Measurements from ENCODE around the gene IL1A.

The IL1A gene

GRCh38 chr2:112757265-112757664, 27.0 kb downstream of the IL1A start:
- no peak for DNase-seq

- no peak for DNase-seq
Observed at GRCh38 chr2:112756207-112756606, 28.1 kb downstream of the IL1A start.

DNA sequence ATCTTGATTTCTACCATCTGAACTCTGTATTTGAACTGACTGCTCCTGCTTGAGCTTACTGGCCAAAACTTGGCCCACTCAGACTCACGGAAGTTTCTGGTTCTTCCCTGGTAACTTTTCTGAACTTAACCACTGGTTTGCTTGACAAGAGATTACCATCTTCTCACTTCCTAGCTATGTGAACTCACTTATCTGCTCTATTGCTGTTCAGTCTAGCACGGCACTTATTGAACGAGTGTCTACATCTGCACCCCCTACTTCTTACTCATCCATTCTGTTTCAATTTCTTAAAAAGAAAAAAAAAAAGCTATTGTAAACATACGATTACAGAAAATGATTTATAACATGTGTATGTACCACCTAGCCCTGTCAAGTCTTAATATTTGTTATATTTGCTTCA, 28.8 kb downstream of the IL1A start:
- peak; percentile 10 for DNase-seq

- DNase-seq, result no peak
Observed at GRCh38 chr2:112754564-112754963, 29.7 kb downstream of the IL1A start.

GRCh38 chr2:112752667-112753066, 31.6 kb downstream of the IL1A start:
- DNase-seq, result peak; percentile 8

GRCh38 chr2:112751451-112752197, 32.7 kb downstream of the IL1A start:
- no peak for DNase-seq

DNA sequence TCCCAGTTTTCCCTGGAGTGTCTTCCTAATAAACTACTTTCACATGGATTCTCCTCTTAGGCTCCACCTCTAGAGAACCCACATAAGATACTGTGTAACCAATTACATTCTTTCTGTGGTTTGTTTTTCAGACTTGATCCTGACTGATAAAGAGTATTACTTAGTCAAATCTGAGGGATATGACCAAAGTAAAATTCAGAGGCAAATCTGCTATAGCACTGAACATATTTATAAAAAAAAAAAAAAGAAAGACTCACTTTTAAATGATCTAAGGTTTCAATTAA, 33.8 kb downstream of the IL1A start:
- peak; percentile 20 for DNase-seq

- DNase-seq, result peak; percentile 88
Observed at GRCh38 chr2:112749755-112750559, 34.3 kb downstream of the IL1A start.

DNA sequence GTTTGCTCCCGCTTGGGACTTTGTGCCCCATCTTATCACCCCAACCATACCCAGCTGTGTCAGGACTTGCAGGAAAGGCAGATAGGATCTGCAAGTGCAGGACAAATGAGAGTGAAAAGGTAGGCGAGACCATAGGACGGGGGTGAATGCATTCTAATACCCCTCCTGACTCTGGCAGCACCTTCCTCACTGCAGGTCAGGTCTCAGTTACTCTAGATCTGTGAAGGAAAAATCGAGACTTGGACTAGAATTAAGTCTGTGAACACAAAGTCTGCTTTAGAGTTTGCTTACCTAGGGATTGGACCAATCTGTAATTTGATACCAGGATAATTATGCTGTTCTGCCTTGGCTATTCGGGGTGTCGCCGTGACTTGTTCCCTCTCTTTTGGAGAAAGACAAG, 43.8 kb downstream of the IL1A start:
- DNase-seq, result no peak

DNA sequence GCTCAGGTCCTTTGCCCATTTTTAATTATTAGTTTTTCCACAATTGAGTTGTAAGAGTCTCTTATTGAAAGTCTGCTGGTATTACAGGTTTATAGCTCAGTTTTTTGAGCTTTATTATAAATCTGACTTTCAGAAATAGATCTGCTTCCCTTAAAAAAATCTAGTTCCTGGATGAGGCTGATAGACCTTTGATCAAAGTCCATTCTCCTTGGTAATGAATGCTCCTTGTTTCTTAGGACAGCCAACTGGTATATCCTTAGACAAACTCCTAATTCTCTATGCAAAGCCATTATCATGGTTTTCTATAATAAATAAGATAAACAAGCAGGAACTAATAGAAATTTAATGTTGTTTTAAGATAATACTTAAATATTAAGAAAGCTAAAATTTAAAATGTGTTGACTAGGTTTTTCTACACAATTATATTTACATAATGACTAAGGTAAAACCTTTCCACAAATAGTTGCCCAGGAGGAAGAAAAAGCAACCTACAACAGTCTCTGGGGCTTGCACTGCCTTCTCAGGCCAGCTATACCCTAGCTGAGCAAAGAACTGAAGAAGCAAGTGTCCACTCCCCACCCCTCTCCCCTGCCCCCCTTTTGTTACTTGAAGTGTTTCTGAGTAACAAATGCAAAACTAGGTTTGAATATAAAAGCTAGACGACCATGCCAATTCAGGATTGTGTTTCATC, 46.6 kb downstream of the IL1A start:
- no peak for DNase-seq

- DNase-seq, result no peak
Observed at GRCh38 chr2:112733871-112734270, 50.4 kb downstream of the IL1A start.

DNA sequence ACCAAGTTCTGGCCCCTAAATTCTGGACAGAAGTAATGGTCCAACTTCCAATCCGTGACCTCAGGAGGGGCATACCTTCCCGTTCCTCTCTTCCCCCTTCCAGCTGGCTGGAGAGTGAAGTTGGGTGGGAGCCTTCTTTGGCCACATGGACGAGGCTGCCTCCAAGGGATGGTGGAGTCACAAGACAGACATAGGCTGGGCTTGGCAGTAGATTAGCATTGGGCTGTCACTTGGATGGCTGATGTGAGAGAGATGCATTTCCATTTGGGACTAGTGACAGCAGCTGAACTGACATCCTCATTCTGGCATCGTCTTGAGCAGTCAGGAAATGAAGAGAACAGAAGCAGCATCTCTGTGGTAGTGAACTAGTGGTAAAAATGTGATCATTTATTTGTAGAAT, 50.8 kb downstream of the IL1A start:
- no peak for DNase-seq

- peak; percentile 11 for DNase-seq
Observed at GRCh38 chr2:112731479-112731878, 52.8 kb downstream of the IL1A start.

DNA sequence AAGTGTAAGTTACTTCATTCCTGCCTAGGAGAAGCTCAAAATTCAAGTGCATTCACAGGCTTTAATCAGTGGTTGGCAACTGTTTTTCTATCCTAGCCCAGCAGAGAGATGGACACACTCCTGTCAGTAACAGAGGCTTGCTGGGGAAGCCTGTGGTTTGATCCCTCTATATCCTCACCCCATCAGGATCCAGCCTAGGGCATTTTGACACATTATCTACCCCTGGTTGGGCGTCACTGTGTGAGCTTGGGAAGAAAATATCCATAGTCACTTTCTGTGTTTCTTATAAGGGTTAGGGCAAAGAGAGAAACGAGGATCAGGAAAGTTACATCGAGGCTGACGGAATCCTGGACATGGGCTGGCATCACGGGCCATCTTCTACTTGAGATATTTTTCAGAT, 53.5 kb downstream of the IL1A start:
- no peak for DNase-seq

DNA sequence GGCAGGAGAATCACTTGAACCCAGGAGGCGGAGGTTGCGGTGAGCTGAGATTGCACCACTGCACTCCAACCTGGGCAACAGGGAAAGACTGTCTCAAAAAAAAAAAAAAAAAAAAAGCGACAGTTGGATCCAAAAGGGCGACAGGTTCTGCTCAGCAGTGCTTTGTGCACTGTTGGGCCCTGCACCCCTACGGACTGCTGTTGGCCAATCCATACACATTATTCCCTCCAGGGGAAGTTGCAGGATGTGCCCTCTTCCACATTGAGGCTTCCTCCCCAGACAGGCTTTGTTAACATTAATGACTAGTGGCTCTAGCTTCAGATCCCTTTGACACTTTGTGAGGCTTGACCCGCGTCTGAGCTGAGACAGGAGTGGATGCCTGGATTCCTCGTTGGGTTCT, 54.1 kb downstream of the IL1A start:
- DNase-seq, result no peak

DNA sequence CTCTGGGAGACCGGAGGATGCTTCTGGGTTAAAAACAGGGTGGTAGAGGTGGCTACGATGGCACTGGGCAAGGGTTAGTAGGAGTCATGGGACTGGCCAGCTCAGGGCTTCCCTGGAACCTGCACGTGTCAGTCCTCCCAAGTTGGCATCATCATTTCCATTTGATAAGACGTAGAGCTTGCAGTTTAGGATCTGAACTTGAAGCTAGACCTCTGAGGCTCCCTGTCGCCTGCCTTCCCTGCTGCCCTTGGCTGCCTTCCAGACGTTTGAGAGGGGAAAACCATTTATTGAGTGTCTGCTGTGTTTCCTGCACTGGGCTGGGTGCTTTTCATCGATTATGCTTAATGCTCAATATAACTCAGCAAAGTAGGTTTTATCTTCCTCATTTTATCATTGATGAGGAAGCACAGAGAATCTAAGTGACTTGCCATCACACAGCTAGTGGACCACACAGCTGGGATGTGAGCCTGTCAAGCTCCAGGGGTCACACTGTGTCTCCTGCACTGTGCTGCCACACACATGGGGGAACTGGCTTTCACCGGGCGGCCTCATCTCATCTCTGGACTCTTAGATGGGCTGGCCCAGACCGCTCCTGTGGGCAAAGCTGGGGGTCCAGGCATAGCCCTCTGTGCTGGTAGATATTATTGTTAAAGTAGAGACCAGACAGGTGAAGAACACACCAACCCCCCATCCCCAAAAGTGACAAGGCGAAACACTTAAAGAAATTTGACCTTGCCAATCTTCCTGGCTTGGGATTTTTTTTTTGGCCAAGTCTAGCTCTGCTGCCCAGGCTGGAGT, 55.7 kb downstream of the IL1A start:
- DNase-seq, result no peak

DNA sequence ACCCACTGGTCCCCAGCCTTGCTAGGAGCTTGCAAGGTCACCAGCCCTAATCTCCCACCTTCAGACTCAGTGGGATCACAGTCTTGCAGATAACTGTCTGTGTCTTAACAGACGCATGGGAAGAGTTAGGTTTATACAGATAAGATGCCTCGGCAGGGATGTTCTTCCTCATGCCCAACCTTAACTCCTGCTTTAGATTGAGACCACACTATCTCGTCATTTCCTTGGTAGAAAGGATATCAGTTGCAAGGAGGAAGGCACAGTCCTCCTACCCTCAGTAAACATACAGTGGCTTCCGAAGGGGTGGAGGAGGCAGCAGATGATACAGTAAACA, 56.3 kb downstream of the IL1A start:
- no peak for DNase-seq

DNA sequence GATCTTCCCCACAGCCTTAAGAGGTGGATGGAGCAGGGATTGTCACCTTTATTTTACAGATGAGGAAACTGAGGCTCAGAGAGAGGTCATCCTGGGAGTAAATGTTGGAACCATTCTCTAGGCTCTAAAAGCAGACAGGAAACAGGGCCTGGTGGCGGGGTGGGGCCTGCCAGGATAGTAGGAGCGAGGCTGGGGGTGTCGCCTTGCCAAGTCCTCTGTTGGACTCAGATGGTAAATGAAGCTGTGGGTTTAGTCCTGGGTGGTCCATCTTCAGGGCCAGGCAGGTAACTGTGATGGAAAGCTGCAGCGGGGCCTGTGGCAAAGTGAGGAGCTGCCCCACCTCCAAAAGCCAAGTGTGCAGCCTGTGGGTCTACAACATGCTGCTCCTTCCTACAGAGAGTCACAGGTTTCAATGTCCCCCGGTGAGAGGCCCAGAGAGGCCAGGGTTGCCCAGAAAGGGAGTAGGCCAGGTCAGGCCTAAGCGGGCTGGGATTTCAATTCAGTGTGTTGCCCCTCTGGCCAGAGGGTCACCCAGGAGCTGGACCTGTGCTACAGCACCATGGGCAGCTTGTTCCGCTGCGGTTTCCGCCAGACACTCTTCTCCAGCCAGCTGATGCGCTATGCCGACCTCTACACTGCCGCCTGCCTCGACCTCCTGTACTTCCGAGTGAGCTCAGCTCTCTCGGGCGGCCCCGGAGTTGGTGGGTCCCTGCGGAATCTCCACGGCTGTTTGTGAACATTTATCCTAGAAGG, 56.8 kb downstream of the IL1A start:
- DNase-seq, result no peak

GRCh38 chr2:112726487-112727190, 57.7 kb downstream of the IL1A start:
- DNase-seq, result peak; percentile 94

GRCh38 chr2:112725545-112726457, 58.5 kb downstream of the IL1A start:
- no peak for DNase-seq
